ENCODE data around the gene GVQW3. TPM values are rescaled to one million over a fixed set of nuclear protein-coding genes. Genes with fewer than 3 reads are reported as not detected.

Gene GVQW3
- total RNA-seq, 1 experiment from 2014 or later: 15.8 TPM

- Mint-ChIP-seq H3K9me3 (ENCODE audit: unreplicated experiment) (peaks cover 39% of the 10 kb centered on the region), H3K36me3 (ENCODE audit: insufficient read depth, unreplicated experiment) (peaks cover 86% of the 10 kb centered on the region), H3K4me1 (ENCODE audit: low read depth, unreplicated experiment) (no peaks in the 10 kb centered on the region), H3K27ac (ENCODE audit: unreplicated experiment) (no peak overlapping the region), H3K27me3 (ENCODE audit: insufficient read depth, unreplicated experiment) (no peaks in the 10 kb centered on the region), H3K4me3 (ENCODE audit: unreplicated experiment) (no peak overlapping the region)
- peaks cover 8% of the 10 kb centered on the region for H3K36me3 ChIP-seq (ENCODE audit: control insufficient read depth, insufficient read depth, low read length)
- H3K4me1 ChIP-seq: no peaks in the 10 kb centered on the region
- no peak for DNase-seq
- H3K9me3 ChIP-seq: peaks cover 16% of the 10 kb centered on the region
- no peak overlapping the region for H3K4me3 ChIP-seq (ENCODE audit: low read depth, low read length)
- POLR2A ChIA-PET: no interaction called here
- CTCF ChIA-PET: no interaction called here
- intact Hi-C loops (cut with micrococcal nuclease; ENCODE audit: unreplicated experiment): no loop called here
- BruUV-seq (replicated peaks): no TSS peak
- no peaks in the 10 kb centered on the region for H3K27me3 ChIP-seq (replicated peaks; ENCODE audit: control insufficient read depth, insufficient read depth, low read length)
- TF ChIP-seq CTCF (IDR thresholded peaks at IDR 0.05; ENCODE audit: insufficient read depth in 1 of 2, low read depth in 1 of 2, low read length in 1 of 2, severe bottlenecking in 1 of 2, unreplicated experiment in 1 of 2): no peak
Observed at GRCh38 chr11:76355172-76355571, 26.0 kb upstream of the GVQW3 start.

- intact Hi-C loops (cut with micrococcal nuclease; ENCODE audit: unreplicated experiment): no loop called here
- POLR2A ChIA-PET: no interaction called here
Observed at GRCh38 chr11:76361374-76361773, 19.7 kb upstream of the GVQW3 start.

GRCh38 chr11:76361776-76362175 lies 19.3 kb upstream of the GVQW3 start:
- no peak for DNase-seq

More at GRCh38 chr11:76361374-76361773, 19.7 kb upstream of the GVQW3 start:
- Mint-ChIP-seq H3K4me3 (ENCODE audit: unreplicated experiment) (no peak overlapping the region), H3K27ac (ENCODE audit: unreplicated experiment) (no peak overlapping the region), H3K9me3 (ENCODE audit: unreplicated experiment) (no peaks in the 10 kb centered on the region), H3K4me1 (ENCODE audit: low read depth, unreplicated experiment) (peaks cover 7% of the 10 kb centered on the region), H3K36me3 (ENCODE audit: insufficient read depth, unreplicated experiment) (peaks cover 58% of the 10 kb centered on the region), H3K27me3 (ENCODE audit: insufficient read depth, unreplicated experiment) (no peaks in the 10 kb centered on the region)
- CTCF ChIA-PET: no interaction called here
- BruUV-seq (replicated peaks): no TSS peak
- Histone ChIP-seq H3K9me3 (no peaks in the 10 kb centered on the region), H3K4me1 (no peaks in the 10 kb centered on the region), H3K27me3 (replicated peaks; ENCODE audit: control insufficient read depth, insufficient read depth, low read length) (no peaks in the 10 kb centered on the region), H3K4me3 (ENCODE audit: low read depth, low read length) (no peak overlapping the region), H3K36me3 (ENCODE audit: control insufficient read depth, insufficient read depth, low read length) (peaks cover under 1% of the 10 kb centered on the region; the same call in 1 of the 2 replicates)
- DNase-seq: no peak
- no peak for TF ChIP-seq CTCF (IDR thresholded peaks at IDR 0.05; ENCODE audit: insufficient read depth in 1 of 2, low read depth in 1 of 2, low read length in 1 of 2, severe bottlenecking in 1 of 2, unreplicated experiment in 1 of 2)

More at GRCh38 chr11:76361776-76362175, 19.3 kb upstream of the GVQW3 start:
- H3K4me1 Mint-ChIP-seq (ENCODE audit: low read depth, unreplicated experiment): peaks cover 7% of the 10 kb centered on the region
- peaks cover 54% of the 10 kb centered on the region for H3K36me3 Mint-ChIP-seq (ENCODE audit: insufficient read depth, unreplicated experiment)
- TF ChIP-seq CTCF (IDR thresholded peaks at IDR 0.05; ENCODE audit: insufficient read depth in 1 of 2, low read depth in 1 of 2, low read length in 1 of 2, severe bottlenecking in 1 of 2, unreplicated experiment in 1 of 2): no peak
- Histone ChIP-seq H3K36me3 (ENCODE audit: control insufficient read depth, insufficient read depth, low read length) (no peaks in the 10 kb centered on the region), H3K9me3 (no peaks in the 10 kb centered on the region), H3K4me1 (no peaks in the 10 kb centered on the region), H3K4me3 (ENCODE audit: low read depth, low read length) (no peak overlapping the region), H3K27me3 (replicated peaks; ENCODE audit: control insufficient read depth, insufficient read depth, low read length) (no peaks in the 10 kb centered on the region)
- intact Hi-C loops (cut with micrococcal nuclease; ENCODE audit: unreplicated experiment): no loop called here
- no peak overlapping the region for H3K4me3 Mint-ChIP-seq (ENCODE audit: unreplicated experiment)
- POLR2A ChIA-PET: no interaction called here
- no peak overlapping the region for H3K27ac Mint-ChIP-seq (ENCODE audit: unreplicated experiment)
- no peaks in the 10 kb centered on the region for H3K9me3 Mint-ChIP-seq (ENCODE audit: unreplicated experiment)
- CTCF ChIA-PET: no interaction called here
- no TSS peak for BruUV-seq (replicated peaks)
- H3K27me3 Mint-ChIP-seq (ENCODE audit: insufficient read depth, unreplicated experiment): no peaks in the 10 kb centered on the region

All from Caco-2 (cell line).